Motor neuron (in vitro differentiated cells): ENCODE measurements around the gene TSKS. TPM values are rescaled to one million over a fixed set of nuclear protein-coding genes. Genes with fewer than 3 reads are reported as not detected.

Experiments
- ATAC-seq, 8 experiments: fragments of 200-7000 bp; cut with Tn5 transposase; replicated peaks in 6 of 8; 2 replicates each; pipeline ENCODE4 v1.8.0; 2021; ENCODE audit warnings: mild to moderate bottlenecking in 8 of 8, moderate library complexity in 8 of 8
- H3K27ac ChIP-seq, 2 donors: fragments of 250-450 bp; sonication (Bioruptor Pico); 2 replicates each; pipeline ENCODE4 v1.9.0; 2021; ENCODE audit warnings: antibody characterized with exemption in 2 of 2, mild to moderate bottlenecking in 2 of 2, moderate library complexity in 1 of 2
- H3K4me1 ChIP-seq, 2 donors: fragments of 250-450 bp; sonication (Bioruptor Pico); replicated peaks in 1 of 2; 2 replicates each; pipeline ENCODE4 v1.6.1; 2021; ENCODE audit warnings: antibody characterized with exemption in 2 of 2, mild to moderate bottlenecking in 2 of 2, moderate library complexity in 1 of 2
- H3K4me3 ChIP-seq, 5 donors: fragments of 250-450 bp; sonication (Bioruptor Pico); 2 replicates each; pipeline ENCODE4 v1.9.0; 2021; ENCODE audit warnings: antibody characterized with exemption in 5 of 5, mild to moderate bottlenecking in 5 of 5, moderate library complexity in 4 of 5
- WGBS, 10 experiments: fragments of 450-650 bp; shearing (Covaris generic); methylation state at CpG; one replicate each; pipeline ENCODE4 v1.0.0; 2022; 5-methylcytosine and 5-hydroxymethylcytosine counted together
- in situ Hi-C, 9 experiments: fragments of 400-800 bp; cut with MboI; loops; one replicate each; pipeline ENCODE4 v1.15.0; 2021; ENCODE audit warnings: low sequenced_read_pairs in 9 of 9, low pct_unique_long_range_greater_than_20kb in 2 of 9; ENCODE audit not compliant: unreplicated experiment in 9 of 9
- total RNA-seq, 8 experiments: library from RNA; unstranded; fragments of 300-600 nt; gene quantifications; 2 replicates each; pipeline versions ENCODE4 v1.2.3 to v1.2.4, GENCODE V29; 2022

The TSKS gene
- total RNA-seq, 8 experiments from 2014 or later = 0.19 to 1.6 (median 0.70) TPM; not detected in 5

DNA sequence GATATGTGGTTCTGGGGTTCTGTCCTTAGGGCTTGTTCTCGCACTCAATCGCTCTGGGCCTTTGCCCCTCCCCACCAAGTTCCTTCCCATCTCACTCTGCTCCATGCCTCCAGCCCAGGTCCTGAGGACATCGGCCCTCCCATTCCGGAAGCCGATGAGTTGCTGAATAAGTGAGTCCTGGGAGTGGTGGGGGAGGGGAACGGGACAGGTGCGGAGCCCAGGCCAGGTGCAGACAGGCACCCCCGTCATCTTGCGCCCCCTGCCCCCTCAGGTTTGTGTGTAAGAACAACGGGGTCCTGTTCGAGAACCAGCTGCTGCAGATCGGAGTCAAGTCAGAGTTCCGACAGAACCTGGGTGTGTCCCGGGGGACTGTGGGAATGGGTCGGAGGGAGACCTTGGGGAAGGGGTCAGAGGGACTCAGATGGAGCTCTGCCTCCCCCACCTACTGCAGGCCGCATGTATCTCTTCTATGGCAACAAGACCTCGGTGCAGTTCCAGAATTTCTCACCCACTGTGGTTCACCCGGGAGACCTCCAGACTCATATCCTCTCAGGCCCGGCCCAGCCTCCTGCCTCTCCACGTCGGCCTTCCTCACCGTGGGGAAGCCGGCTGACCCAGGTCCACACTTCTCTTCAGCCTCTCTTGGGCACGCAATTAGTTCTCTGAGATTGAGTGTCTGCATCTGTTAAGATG is 39.9 kb upstream of the TSKS start:
- peaks cover 15 to 20% of the 10 kb centered on the region in 2 donors for H3K4me1 ChIP-seq
- 56 to 100% (median 97%) methylated on average over 1 to 9 of the region's 24 CpGs; no CpG with 5 or more reads in 5 of the 10 experiments for WGBS, 10 experiments
- peak overlapping the region; percentile 82 to 86 for H3K27ac ChIP-seq
- H3K4me3 ChIP-seq = peak overlapping the region in 4 of 5 donors; percentile 34 to 43 (median 38)
- in situ Hi-C loops = no loop called here
- ATAC-seq = peak in 2 of 8 experiments; percentile 1 to 6

DNA sequence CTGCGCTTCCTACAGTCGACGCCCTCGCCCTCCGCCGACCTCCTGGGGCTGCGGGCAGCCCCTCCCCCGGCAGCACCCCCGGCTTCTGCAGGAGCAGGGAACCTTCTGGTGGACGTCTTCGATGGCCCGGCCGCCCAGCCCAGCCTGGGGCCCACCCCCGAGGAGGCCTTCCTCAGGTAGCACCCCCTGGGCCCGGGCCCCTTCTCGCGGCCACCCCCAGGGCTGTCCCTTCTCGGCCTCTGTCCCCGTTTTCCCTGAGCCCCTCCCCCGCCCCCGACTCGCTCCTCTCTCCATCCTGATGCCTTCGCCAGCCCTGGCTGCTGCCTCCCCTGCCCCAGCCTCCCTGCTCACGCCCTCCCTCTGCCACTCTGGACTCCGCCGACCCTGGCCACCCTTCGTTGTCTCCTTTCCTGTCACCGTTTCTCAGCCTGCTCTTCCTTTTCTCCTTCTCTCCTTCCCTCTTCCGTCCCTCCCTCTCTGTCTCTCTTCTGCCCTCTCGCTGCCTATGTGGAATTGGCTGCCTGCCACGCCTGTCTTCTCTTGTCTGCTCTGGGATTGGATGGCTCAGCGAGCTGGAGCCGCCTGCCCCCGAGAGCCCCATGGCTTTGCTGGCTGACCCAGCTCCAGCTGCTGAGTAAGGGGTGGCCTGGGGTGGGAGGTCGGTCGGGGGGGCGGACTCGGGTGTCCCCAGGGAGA is 39.0 kb upstream of the TSKS start:
- peak; percentile 90 to 97 (median 92) for ATAC-seq
- in situ Hi-C loops = no loop called here
- Histone ChIP-seq H3K4me3 (peak overlapping the region in 4 of 5 donors; percentile 34 to 43 (median 38)), H3K27ac (peak overlapping the region; percentile 82 to 86), H3K4me1 (peaks cover 15 to 20% of the 10 kb centered on the region in 2 donors)
- WGBS, 10 experiments = 0 to 60% (median 0%) methylated on average over 1 to 9 of the region's 38 CpGs; no CpG with 5 or more reads in 7 of the 10 experiments

DNA sequence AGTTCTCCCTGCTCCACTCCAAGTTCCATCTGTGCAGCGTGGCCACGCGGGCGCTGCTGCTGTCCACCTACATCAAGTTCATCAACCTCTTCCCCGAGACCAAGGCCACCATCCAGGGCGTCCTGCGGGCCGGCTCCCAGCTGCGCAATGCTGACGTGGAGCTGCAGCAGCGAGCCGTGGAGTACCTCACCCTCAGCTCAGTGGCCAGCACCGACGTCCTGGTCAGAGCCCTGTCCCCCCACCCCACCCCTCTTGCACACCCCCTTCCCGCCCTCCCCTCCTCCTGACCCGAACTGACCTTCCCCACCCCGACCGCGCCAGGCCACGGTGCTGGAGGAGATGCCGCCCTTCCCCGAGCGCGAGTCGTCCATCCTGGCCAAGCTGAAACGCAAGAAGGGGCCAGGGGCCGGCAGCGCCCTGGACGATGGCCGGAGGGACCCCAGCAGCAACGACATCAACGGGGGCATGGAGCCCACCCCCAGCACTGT is 38.3 kb upstream of the TSKS start:
- peak overlapping the region in 4 of 5 donors; percentile 34 to 43 (median 38) for H3K4me3 ChIP-seq
- H3K4me1 ChIP-seq = peaks cover 15 to 20% of the 10 kb centered on the region in 2 donors
- peak in 1 of 8 experiments; percentile 0 for ATAC-seq
- peak overlapping the region; percentile 82 to 86 for H3K27ac ChIP-seq
- in situ Hi-C loops = no loop called here
- 100% methylated on average over 1 of the region's 32 CpGs; no CpG with 5 or more reads in 9 of the 10 experiments for WGBS, 10 experiments

DNA sequence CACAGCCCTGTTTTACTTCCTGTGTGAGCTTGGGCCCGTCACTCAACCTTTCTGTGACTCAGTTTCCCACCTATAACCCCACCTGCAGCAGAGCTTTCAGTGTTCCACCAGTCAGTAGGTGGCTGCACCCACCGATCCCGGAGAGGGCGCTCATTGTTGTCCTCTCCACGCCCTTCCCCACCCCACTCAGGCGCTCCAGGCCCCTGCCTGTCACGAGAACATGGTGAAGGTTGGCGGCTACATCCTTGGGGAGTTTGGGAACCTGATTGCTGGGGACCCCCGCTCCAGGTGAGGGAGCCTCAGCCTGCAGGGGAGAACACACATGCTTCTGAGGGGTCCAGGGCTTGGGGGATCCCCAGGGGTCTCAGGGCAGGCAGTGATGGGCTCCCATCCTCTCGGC is 37.7 kb upstream of the TSKS start:
- 60 to 100% (median 99%) methylated on average over 1 to 6 of the region's 10 CpGs; no CpG with 5 or more reads in 4 of the 10 experiments for WGBS, 10 experiments
- in situ Hi-C loops = no loop called here
- ATAC-seq = no peak
- peaks cover 15 to 20% of the 10 kb centered on the region in 2 donors for H3K4me1 ChIP-seq
- no peak overlapping the region for H3K4me3 ChIP-seq
- peak overlapping the region; percentile 82 to 86 for H3K27ac ChIP-seq

DNA sequence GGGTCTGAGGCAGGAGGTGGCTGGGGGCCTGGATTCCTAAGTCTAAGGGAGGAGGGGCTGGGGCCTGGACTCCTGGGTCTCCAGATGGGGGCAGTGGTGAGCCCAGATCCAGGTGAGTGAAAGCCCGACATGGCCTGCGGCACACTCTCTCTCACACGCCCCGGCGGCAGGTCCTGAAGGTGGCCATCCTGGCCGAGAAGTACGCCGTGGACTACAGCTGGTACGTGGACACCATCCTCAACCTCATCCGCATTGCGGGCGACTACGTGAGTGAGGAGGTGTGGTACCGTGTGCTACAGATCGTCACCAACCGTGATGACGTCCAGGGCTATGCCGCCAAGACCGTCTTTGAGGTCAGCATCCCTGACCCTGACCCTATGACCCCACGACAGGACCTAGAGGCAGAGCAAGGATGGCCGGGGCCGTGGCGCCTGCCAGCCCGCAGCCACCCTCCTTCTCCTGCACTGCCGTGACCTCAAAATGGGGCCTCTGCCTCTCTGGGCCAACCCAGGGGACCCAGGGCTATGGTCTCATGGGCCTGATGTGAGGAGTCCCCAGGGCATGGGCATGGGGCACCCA is 36.8 kb upstream of the TSKS start:
- ATAC-seq = no peak
- H3K4me1 ChIP-seq = peaks cover 15 to 20% of the 10 kb centered on the region in 2 donors
- WGBS, 10 experiments = no CpG with 5 or more reads among the region's 25 CpGs
- in situ Hi-C loops = no loop called here
- no peak overlapping the region for H3K4me3 ChIP-seq
- H3K27ac ChIP-seq = no peak overlapping the region

DNA sequence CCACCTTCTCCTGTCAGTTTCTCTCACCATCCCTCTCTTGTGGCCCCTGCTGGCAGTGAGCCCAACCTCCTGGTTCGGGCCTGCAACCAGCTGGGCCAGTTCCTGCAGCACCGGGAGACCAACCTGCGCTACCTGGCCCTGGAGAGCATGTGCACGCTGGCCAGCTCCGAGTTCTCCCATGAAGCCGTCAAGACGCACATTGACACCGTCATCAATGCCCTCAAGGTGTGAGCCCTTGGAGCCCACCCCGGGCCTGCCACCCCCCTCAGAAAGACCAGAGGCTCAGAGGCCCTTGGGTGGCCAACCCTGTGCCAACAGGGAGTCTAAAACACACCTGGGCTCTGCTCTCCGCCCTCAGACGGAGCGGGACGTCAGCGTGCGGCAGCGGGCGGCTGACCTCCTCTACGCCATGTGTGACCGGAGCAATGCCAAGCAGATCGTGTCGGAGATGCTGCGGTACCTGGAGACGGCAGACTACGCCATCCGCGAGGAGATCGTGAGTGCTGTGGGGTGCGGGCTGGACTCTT is 36.2 kb upstream of the TSKS start:
- Histone ChIP-seq H3K27ac (no peak overlapping the region), H3K4me1 (peaks cover 15 to 20% of the 10 kb centered on the region in 2 donors), H3K4me3 (no peak overlapping the region)
- WGBS, 10 experiments = 60 to 91% methylated on average over 1 to 15 of the region's 28 CpGs; no CpG with 5 or more reads in 8 of the 10 experiments
- no peak for ATAC-seq
- in situ Hi-C loops = no loop called here

DNA sequence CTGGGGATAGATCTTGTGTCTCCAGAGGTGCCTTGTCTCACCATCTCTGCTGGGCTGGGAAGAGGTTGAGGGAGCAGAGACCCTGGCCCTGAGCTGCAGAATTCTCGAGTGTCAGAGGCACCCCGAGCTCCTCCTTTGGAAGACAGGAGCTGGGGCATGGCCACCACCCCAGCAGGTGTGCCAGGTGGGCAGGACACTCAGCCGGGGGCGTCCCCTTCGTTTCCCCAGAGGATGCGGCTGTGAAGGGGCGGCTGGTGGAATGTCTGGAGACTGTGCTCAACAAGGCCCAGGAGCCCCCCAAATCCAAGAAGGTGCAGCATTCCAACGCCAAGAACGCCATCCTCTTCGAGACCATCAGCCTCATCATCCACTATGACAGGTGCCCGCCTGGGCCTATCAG is 35.5 kb upstream of the TSKS start:
- no peak for ATAC-seq
- Histone ChIP-seq H3K27ac (no peak overlapping the region), H3K4me1 (peaks cover 15 to 20% of the 10 kb centered on the region in 2 donors), H3K4me3 (no peak overlapping the region)
- in situ Hi-C loops = no loop called here
- 80 to 100% (median 97%) methylated on average over 1 to 3 of the region's 11 CpGs; no CpG with 5 or more reads in 6 of the 10 experiments for WGBS, 10 experiments

DNA sequence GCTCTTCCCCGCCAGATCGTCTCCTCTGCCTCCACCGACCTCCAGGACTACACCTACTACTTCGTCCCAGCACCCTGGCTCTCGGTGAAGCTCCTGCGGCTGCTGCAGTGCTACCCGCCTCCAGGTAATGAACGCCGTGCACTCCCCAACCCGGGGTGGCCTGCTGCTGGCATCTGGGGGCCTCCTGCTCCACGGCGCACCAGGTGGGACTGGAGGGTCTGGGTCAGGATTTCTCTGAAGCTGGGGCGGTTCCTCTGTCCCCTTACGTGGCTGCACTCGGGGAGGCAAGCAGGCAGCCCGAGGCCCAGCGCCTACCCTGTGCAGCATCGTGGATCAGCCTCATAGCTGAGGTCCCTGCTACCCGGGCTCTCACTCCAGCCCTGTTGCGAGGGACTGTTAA is 32.5 kb upstream of the TSKS start:
- no peak for ATAC-seq
- Histone ChIP-seq H3K4me3 (no peak overlapping the region), H3K4me1 (no peaks in the 10 kb centered on the region), H3K27ac (no peak overlapping the region)
- WGBS, 10 experiments = 97 to 100% methylated on average over 1 to 6 of the region's 20 CpGs; no CpG with 5 or more reads in 8 of the 10 experiments
- in situ Hi-C loops = no loop called here

DNA sequence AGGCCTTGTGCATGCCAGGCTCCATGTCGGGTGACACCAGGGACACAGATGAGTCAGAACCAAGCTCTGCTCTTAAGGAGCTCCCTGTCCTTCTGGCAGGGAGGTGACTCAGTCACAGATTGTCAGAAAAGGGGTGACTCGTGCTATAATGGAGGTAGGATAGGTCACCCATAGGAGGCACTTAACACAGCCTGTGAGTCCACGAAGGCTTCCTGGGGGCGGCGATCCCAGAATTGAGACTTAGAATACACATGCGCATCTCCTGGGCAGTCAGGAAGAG is 30.4 kb upstream of the TSKS start:
- ATAC-seq = peak; percentile 53 to 87 (median 68)
- in situ Hi-C loops = no loop called here
- no peak overlapping the region for H3K27ac ChIP-seq
- 40 to 100% (median 68%) methylated on average over 1 to 4 of the region's 6 CpGs; no CpG with 5 or more reads in 4 of the 10 experiments for WGBS, 10 experiments
- H3K4me3 ChIP-seq = no peak overlapping the region
- no peaks in the 10 kb centered on the region for H3K4me1 ChIP-seq

DNA sequence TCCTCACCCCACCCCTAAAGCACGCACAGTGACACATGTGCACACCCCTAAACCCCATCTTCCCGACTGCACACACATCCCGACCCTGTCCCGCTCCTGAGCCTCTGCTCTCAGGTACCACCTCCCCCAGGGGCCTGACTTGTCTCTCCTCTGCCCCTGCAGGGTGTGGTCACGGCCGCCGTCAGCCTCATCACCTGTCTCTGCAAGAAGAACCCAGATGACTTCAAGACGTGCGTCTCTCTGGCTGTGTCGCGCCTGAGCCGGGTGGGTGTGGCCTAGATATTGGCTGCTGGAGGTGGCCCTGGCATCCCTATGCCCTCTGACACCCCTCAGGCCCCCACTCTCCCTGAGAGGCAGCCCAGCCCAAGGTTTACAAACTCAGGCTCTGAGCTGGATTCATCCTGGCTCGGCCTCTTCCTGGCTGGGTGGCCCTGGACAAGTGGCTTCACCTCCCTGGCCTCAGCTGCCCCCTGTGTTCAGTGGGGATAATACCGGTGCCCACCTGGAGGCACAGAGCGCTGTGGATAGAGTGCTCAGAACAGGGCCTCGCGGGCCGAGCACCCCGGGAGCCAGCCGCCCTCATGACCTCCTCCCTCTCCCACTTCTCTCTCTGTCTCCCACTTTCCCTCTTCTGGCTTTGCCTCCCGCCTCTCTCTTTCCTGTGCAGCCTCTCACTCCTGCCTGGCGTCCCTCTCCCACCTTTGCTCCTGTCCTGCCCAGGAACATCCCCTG is 29.9 kb upstream of the TSKS start:
- Histone ChIP-seq H3K4me1 (no peaks in the 10 kb centered on the region), H3K27ac (no peak overlapping the region), H3K4me3 (no peak overlapping the region)
- ATAC-seq = peak in 6 of 8 experiments; percentile 10 to 30 (median 24)
- in situ Hi-C loops = no loop called here
- 93 to 100% (median 97%) methylated on average over 1 to 9 of the region's 22 CpGs; no CpG with 5 or more reads in 6 of the 10 experiments for WGBS, 10 experiments

DNA sequence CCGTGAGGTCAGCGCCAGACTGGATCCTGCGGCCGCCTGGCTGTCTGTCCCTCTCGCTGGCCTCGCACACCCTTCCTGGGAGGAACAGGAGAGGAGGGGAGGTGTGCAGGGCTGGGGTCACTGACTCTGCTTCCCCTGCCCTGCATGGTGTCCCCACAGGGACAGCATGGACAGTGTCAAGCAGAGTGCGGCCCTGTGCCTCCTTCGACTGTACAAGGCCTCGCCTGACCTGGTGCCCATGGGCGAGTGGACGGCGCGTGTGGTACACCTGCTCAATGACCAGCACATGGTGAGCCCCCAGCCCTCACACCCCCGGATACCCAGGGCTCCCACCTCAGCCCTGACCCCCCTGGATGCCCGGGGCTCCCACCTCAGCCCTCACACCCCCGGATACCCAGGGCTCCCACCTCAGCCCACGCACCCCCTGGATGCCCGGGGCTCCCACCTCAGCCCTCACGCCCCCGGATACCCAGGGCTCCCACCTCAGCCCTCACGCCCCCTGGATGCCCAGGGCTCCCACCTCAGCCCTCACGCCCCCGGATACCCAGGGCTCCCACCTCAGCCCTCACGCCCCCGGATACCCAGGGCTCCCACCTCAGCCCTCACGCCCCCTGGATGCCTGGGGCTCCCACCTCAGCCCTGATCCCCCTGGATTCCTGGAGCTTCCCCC is 28.8 kb upstream of the TSKS start:
- Histone ChIP-seq H3K4me1 (no peaks in the 10 kb centered on the region), H3K27ac (no peak overlapping the region), H3K4me3 (no peak overlapping the region)
- 82% methylated on average over 6 of the region's 26 CpGs; no CpG with 5 or more reads in 9 of the 10 experiments for WGBS, 10 experiments
- no peak for ATAC-seq
- in situ Hi-C loops = no loop called here

DNA sequence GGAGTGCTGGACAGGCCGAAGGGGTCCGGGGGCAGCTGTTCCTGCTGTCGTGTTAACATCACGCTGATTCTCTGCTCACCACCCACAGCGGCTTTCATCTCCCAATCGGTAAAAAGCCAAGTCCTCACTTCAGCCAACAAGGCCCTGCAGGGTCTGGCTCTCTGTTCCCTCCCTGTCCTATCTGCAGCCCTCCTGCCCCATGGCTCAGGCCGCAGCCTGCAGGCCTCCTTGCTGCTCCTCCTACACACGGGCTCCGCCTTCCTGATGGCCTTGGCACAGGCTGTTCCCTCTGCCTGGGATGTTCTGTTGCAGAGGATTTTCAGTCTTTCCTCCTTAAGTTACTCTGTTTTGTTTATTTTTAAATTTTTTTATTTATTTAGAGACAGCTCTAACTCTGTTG is 27.8 kb upstream of the TSKS start:
- WGBS, 10 experiments = 14 to 86% (median 70%) methylated on average over 1 to 6 of the region's 9 CpGs; no CpG with 5 or more reads in 6 of the 10 experiments
- in situ Hi-C loops = no loop called here
- peak in 2 of 8 experiments; percentile 19 to 44 for ATAC-seq
- Histone ChIP-seq H3K4me1 (no peaks in the 10 kb centered on the region), H3K27ac (no peak overlapping the region), H3K4me3 (no peak overlapping the region)
